ENCODE results near the gene FNDC3B. TPM values are rescaled to one million over a fixed set of nuclear protein-coding genes. Genes with fewer than 3 reads are reported as not detected.

The FNDC3B gene
- total RNA-seq, 2 donors from 2014 or later: 9.2 to 17.1 TPM

DNA sequence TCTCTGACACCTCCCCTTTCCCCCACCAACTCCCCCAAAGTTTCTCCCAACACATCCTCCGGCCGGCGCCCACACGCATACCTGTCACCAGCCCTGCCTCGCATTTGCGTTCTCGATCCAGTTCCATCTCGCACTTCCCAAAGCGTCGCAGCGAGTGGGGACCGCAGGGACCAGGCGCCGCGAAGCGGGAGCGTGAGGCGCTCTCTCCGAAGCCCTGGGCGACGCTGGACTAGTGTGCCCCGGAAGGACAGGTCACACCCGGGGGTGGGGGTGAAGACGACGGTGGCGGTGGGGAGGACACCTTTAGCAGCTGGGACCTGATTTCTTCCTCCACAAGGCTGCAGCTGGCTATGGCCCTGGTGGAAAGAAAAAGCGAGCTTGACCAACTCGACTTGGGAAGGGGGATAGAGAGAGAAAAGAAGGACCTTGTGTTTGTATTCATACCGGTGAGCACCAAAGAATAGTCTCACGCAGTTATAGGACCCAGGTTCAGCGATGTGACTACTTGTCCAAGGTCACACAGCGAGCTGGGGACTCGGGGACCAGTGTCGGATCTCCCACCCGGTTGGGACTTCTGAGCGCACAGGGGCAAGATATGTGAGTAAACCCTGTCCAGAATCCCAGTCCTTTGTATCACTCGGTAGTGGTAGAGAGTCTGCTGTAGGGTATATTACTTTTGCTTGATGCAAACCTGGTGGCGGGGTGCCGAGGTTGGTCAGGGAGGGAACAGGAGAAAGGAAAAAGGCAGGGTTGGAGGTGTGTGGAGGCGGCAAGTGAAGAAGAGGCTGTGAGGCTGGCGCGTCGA is 409.5 kb downstream of the FNDC3B start:
- H3K27ac Mint-ChIP-seq: no peak overlapping the region
- H3K9me3 Mint-ChIP-seq: no peaks in the 10 kb centered on the region
- peak in 1 of 2 donors; percentile 20 for ATAC-seq
- no peak for DNase-seq (ENCODE audit: low spot score in 2 of 2)
- peaks cover 13 to 28% of the 10 kb centered on the region in 2 donors for H3K36me3 Mint-ChIP-seq

DNA sequence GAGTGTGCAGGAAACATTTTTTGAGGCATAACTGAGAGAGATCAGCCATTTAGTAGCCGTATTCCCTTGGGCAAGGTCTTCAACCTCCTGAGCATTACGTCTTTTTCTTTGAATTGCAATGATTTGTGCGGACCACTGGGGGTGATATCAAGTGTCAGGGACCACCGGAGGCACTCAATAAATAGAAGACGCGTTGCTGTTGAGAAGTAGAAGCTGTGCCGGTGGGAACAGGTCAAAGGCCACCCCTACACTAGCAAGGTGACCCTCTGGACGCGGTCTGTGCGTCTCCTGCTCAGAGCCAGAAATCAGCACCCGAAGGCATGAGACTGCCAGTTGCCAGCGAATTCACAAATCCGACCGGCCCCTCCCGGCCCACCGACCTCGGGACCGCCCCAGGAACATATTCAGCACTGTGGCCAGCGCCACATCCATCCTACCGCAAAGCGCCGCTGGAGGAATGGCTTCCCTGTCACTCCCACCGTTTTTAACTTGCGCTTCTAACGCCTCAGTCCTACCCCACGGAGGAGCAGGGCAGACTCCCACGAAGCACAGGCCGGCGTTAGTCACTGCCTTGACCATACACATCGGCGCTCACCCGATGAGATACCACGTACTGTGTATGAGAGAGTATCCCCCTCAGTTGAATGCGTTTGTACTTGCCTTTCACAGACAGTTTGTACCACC is 410.2 kb downstream of the FNDC3B start:
- peaks cover 13 to 28% of the 10 kb centered on the region in 2 donors for H3K36me3 Mint-ChIP-seq
- peak in 1 of 2 donors; percentile 34 for ATAC-seq
- H3K9me3 Mint-ChIP-seq: no peaks in the 10 kb centered on the region
- no peak overlapping the region for H3K27ac Mint-ChIP-seq
- DNase-seq (ENCODE audit: low spot score in 2 of 2): peak in 1 of 2 donors; percentile 21

Other genes with a start within 250 kb of the FNDC3B start
- under 1 TPM; 0.32 to 0.89 TPM for gene PLD1, start 229.1 kb upstream of the FNDC3B start, total RNA-seq
- not detected for gene TMEM212, start 196.2 kb upstream of the FNDC3B start, total RNA-seq

All from activated naive CD4-positive, alpha-beta T cell treated with anti-CD3 and anti-CD28 coated beads, Interleukin-2, amount 50 U/mL, for 72 hours (primary cell).